Measurements from ENCODE around the gene RAPSN. TPM values are rescaled to one million over a fixed set of nuclear protein-coding genes. Genes with fewer than 3 reads are reported as not detected.

Gene RAPSN
- total and polyA plus RNA-seq, 2 of the 8 experiments (the other 6 are each of a cell fraction or from before 2014, with no cell fraction given) = 0.06 to 0.34 TPM

DNA sequence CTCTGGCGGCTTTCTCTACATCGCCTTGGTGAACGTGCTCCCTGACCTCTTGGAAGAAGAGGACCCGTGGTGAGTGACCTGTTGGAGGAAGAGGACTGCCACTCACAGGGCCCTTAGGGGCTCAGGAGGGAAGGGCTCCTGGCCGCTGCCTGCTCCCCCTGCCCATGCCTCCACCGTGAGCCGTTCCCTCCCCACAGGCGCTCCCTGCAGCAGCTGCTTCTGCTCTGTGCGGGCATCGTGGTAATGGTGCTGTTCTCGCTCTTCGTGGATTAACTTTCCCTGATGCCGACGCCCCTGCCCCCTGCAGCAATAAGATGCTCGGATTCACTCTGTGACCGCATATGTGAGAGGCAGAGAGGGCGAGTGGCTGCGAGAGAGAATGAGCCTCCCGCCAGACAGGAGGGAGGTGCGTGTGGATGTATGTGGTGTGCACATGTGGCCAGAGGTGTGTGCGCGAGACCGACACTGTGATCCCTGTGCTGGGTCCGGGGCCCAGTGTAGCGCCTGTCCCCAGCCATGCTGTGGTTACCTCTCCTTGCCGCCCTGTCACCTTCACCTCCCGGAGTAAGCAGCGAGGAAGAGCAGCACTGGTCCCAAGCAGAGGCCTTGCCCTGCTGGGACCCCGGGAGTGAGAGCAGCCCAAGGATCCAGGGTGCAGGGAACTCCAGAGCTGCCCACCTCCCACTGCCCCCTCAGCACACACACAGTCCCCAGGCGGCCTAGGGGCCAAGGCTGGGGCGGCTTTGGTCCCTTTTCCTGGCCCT is 33.7 kb downstream of the RAPSN start:
- Histone ChIP-seq H3K36me3 (ENCODE audit: control insufficient read depth in 2 of 4, insufficient read depth in 4 of 4, low read length in 3 of 4) (peaks cover 10 to 23% (median 18%) of the 10 kb centered on the region in 4 experiments; a peak in 6 of 8 replicates), H3K23me2 (ENCODE audit: low read depth, low read length) (no peaks in the 10 kb centered on the region), H3K18ac (ENCODE audit: extremely low read depth, low read length) (no peak overlapping the region), H2AFZ (ENCODE audit: low read length) (no peak overlapping the region), H3K4ac (replicated peaks; ENCODE audit: insufficient read length, low read depth, low read length) (no peak overlapping the region), H3K9ac (replicated peaks in 1 of 4; ENCODE audit: extremely low read depth in 1 of 4, low read depth in 3 of 4, low read length in 3 of 4) (no peak overlapping the region), H3K14ac (ENCODE audit: insufficient read length) (no peak overlapping the region), H3K27ac (ENCODE audit: low read depth, low read length) (no peak overlapping the region), H4K5ac (ENCODE audit: insufficient read length, low read depth, low read length) (no peak overlapping the region), H3K9me3 (ENCODE audit: insufficient read depth in 2 of 2, low read depth in 1 of 2, low read length in 1 of 2) (no peaks in the 10 kb centered on the region), H2BK120ac (replicated peaks; ENCODE audit: low read depth, low read length) (no peak overlapping the region), H3K79me2 (ENCODE audit: control insufficient read depth in 1 of 2, insufficient read depth in 2 of 2, low read length in 2 of 2) (no peaks in the 10 kb centered on the region), H3K4me1 (replicated peaks in 1 of 4; ENCODE audit: control insufficient read depth in 3 of 4, insufficient read depth in 4 of 4, low read length in 3 of 4) (peaks cover 0 to 2% (median 0%) of the 10 kb centered on the region in 4 experiments; a peak in 2 of 7 replicates), H4K8ac (ENCODE audit: extremely low read depth, insufficient read depth, low read length) (no peak overlapping the region; the same call in 1 of the 2 replicates), H3K27me3 (replicated peaks in 1 of 4; ENCODE audit: control insufficient read depth in 3 of 4, extremely low read depth in 1 of 4, insufficient read depth in 3 of 4, low read length in 3 of 4) (no peaks in the 10 kb centered on the region), H3K56ac (replicated peaks; ENCODE audit: insufficient read length, low read depth, low read length) (no peak overlapping the region), H2BK20ac (ENCODE audit: low read length) (no peak overlapping the region), H3K79me1 (ENCODE audit: low read depth, low read length) (no peaks in the 10 kb centered on the region), H2BK5ac (ENCODE audit: low read depth, low read length) (peak overlapping the region; percentile 21; the same call in 1 of the 2 replicates), H3K4me2 (ENCODE audit: insufficient read depth in 1 of 2, low read depth in 2 of 2, low read length in 2 of 2) (no peak overlapping the region), H3K23ac (ENCODE audit: insufficient read length) (no peak overlapping the region), H2AK5ac (ENCODE audit: low read depth, low read length) (no peak overlapping the region), H2BK15ac (ENCODE audit: low read length) (no peak overlapping the region), H3K4me3 (ENCODE audit: extremely low read depth in 1 of 4, insufficient read depth in 2 of 4, low read depth in 3 of 4, low read length in 4 of 4) (no peak overlapping the region), H4K91ac (replicated peaks; ENCODE audit: insufficient read length, low read length) (no peak overlapping the region), H4K20me1 (replicated peaks in 1 of 2; ENCODE audit: control insufficient read depth in 1 of 2, insufficient read depth in 2 of 2, low read length in 2 of 2) (peaks cover 0 to 15% of the 10 kb centered on the region in 2 experiments), H2BK12ac (ENCODE audit: low read depth, low read length) (no peak overlapping the region)
- FAIRE-seq = no peak
- no peak for TF ChIP-seq CBX5 (IDR thresholded peaks at IDR 0.05; ENCODE audit: low read depth, low read length)
- TF ChIP-seq FOSL1 (IDR thresholded peaks at IDR 0.05; ENCODE audit: insufficient read depth, low read depth, low read length) = no peak
- peak; percentile 39; the same call in 1 of the 2 replicates for TF ChIP-seq POLR2AphosphoS5 (IDR thresholded peaks at IDR 0.05; ENCODE audit: low read depth, low read length)
- TF ChIP-seq CBX8 (IDR thresholded peaks at IDR 0.05; ENCODE audit: borderline replicate concordance, low read depth, low read length) = no peak
- peak in 1 of 2 experiments; percentile 34; a peak in 1 of 3 replicates for TF ChIP-seq POLR2A (IDR thresholded peaks at IDR 0.05; ENCODE audit: control extremely low read depth in 1 of 2, low read depth in 2 of 2, low read length in 2 of 2)
- no peak for TF ChIP-seq GABPA (IDR thresholded peaks at IDR 0.05; ENCODE audit: borderline replicate concordance, insufficient read depth, low read length)
- DNase-seq (ENCODE audit: low read depth in 1 of 2, low spot score in 2 of 2) = no peak
- CTCF ChIA-PET (ENCODE audit: partially characterized antibody) = interaction anchor here (0.6 to 1.2 kb wide), 5 partner anchors 8 to 131 kb away, joined by 3 to 4 read pairs (median 3); no protein-coding TSS in a partner anchor
- WGBS, 2 experiments (ENCODE audit: extremely low coverage in 1 of 2, insufficient coverage in 1 of 2, insufficient read length in 1 of 2, insufficient replicate concordance in 2 of 2, low coverage in 1 of 2, low lambda C conversion rate in 2 of 2, missing lambda C conversion rate in 1 of 2) = 92% methylated on average over 28 of the region's 31 CpGs; no CpG with 5 or more reads in 1 of the 2 experiments
- POLR2A ChIA-PET (ENCODE audit: partially characterized antibody) = interaction anchor here (0.5 to 12.8 kb wide), 9 partner anchors 8 to 200 kb away, joined by 3 to 140 read pairs (median 4); partner anchors contain the start of genes DDB2 and PSMC3
